ENCODE results near the gene C20orf204.

Gene C20orf204

DNA sequence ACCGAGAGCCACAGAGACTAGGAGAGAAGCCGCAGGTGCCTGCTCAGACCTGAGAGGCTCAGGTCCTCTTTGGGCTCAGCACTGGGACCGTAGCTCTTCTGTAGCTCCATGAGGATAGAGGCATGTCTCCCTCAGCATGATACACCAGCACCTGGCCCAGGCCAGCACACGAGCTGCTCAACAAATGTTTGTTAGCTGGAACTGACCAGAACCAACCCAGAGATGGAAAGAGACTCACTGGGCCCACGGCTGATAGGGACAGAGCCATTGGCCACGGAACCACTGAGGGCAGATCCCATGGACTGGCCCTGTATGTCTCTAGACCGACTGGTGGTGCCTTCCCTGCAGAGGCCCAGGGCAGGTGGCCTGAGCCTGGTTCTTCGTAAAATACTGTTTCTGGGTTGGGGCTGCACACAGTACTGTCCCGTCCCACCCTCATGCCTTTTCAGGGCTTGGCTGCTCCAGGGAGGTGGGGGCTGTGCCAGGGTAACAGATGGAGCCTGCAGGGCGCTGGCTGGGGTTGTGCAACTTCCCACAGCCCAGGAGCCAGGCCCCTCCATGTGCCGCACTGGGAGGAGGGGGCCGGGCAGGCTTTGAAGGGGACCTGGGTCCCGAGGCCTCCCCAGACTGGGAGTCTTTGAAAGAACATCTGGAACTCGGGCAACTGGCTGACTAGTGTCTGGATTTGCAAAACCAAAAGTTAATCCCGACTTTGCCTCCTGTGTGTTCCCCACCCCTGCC is 5.2 kb downstream of the C20orf204 start:
- no peak for DNase-seq

- no peak for DNase-seq
These were observed 5.7 kb downstream of the C20orf204 start for GRCh38 chr20:64041781-64042053.

DNA sequence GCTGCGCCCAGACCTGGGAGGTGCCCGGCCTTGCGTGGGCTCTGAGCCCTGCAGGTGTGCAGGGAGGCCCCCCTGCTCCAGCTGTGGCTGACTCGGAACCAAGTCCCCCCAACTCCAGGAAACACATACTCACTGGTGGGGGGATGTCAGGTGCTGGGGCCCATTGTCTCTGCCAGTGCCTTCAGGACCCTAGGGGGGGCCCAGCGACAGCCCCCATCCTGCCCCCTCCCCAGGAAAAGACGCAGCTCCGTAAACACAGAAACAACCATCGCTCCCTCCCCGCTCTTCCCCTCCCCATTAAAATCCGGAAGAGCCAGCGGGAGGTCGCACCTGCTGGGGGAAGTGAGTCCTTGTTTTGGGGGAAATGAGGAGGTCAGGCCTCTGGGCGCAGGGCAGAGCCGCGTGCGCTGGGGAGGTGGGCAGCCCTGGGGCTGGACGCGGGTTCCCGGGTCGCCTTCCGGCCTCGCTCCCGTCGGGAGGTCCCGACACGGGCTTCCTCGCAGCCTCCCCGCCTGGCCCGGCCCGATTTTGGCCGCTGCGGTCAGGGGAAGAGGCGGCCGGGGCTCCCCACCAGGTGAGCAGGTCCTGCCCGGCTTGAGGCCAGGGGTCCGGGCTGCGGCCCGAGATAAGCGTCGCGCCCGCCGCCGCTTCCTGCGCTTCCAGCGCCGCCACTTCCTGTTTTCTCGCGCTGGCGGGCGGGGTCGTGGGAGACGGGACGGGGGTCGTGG is 6.2 kb downstream of the C20orf204 start:
- no peak for DNase-seq

GRCh38 chr20:64043768-64044167 is 7.8 kb downstream of the C20orf204 start:
- DNase-seq = no peak

GRCh38 chr20:64044484-64045247 is 8.7 kb downstream of the C20orf204 start:
- DNase-seq = no peak

- no peak for DNase-seq
These were observed 9.5 kb downstream of the C20orf204 start for GRCh38 chr20:64045346-64046011.

- no peak for DNase-seq
These were observed 11.0 kb downstream of the C20orf204 start for GRCh38 chr20:64047046-64047389.

GRCh38 chr20:64047968-64048401 is 12.0 kb downstream of the C20orf204 start:
- DNase-seq = no peak

DNA sequence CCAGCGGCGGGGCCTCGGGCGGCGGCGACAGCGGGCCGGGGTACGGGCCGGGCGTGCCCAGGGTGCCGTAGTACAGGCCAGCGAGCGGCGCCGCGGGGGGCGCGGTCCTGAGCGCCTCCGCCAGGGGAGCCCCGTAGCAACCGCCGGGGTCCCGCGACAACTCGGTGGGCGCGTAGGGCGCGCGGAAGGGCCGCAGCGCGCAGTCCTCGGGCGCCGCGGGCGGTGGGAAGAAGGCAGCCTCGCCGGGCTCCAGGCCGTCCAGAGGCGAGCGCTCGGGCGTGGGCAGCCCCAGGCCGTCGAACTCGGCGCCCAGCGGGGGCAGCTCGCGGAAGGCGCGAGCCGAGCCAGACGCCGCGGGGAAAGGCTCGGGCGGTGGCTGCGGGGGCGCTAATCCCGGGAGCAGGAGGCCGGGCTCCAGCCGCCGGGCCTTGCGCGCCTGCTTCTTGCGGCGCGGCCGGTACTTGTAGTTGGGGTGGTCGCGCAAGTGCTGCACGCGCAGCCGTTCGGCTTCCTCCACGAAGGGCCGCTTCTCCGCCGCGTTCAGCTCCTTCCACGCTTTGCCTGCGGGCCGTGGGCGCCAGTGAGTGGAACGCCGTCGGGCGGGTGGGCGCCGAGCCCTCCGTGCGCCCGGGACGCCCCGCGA is 12.5 kb downstream of the C20orf204 start:
- no peak for DNase-seq

DNA sequence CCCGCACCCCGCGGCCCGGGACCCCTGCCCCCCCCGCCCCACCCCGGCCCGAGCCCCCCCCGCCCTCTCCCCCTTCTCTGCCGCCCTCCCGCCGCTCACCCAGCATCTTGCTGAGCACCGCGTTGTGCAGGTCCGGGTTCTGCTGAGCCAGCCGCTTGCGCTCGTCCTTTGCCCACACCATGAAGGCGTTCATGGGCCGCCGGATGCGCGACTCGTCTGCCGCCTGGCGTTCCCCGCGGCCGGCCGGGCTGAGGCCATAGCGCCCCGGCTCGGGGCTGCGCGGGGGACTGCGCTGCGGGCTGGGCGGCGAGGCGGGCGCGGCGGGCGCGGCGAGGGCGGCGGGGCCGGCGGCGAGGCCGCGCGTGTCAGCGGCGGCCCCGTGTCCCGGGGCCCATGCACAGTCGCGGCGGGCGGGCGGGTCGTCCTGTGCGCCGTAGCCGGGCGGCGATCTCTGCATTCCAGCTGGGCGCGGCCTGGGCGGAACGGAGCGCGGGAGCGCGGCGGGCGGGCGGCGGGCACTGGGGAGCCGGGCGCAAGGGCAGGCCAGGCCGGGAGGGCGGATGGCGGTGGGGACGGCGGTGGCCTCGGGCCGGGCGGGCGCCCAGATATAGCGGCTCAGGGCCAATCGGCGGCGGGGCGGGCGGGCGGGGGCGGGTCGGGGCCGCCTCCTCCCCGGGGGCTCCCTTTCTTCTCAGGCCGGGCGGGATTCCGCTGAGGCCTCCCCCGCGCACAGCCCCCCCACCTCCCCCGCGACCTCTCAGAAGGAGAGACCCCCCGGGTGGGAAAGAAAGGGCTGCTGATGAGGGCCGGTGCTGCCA is 13.3 kb downstream of the C20orf204 start, which contains the start of gene SOX18:
Gene SOX18 (minus strand): TSS at position 580 of the 818 bp plus-strand sequence. CDS start 123 bp downstream, at position 457.
- no peak for DNase-seq

GRCh38 chr20:64049878-64050260 is 13.9 kb downstream of the C20orf204 start:
- no peak for DNase-seq

- DNase-seq = no peak
These were observed 14.5 kb downstream of the C20orf204 start for GRCh38 chr20:64050261-64051032.

GRCh38 chr20:64051033-64051452 is 15.1 kb downstream of the C20orf204 start:
- no peak for DNase-seq

DNA sequence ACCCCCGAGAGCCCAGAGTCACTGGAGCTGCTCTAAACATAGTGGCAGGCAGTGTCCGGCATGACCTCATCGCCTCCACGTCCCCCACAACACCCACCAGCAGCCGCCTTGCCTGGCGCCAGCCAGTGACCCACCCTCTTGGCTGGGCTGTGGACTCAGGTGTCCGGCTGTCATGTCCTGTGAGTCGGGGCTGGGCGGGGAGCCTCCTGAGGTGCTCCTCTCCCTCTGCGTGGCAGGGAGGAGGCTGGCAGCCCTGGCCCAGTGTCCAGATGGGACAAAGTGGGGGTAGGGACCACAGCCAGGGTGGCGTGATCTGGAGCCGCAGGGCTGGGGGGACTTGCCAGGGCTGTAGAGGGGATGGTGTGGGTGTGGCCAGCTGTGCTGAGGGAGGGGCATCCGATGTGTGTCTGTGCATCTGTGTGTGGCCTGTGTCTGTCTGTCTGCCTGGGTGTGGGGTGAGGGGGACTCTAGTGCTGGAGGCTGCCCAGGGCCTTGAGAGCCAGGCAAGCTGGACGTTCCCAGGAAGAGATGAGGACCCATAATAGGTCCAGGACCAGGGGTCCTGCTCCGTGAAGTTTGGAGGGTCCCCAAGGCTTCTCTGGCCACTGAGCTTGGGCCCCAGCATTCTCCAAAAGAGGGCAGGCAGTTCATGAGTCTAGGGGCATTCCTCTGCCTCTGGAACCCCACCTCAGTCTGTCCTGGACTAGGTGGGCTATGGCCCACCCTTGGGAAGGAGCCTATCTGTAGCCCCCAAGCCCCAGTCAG is 15.8 kb downstream of the C20orf204 start:
- no peak for DNase-seq

- DNase-seq = no peak
These were observed 16.3 kb downstream of the C20orf204 start for GRCh38 chr20:64052326-64052722.

DNA sequence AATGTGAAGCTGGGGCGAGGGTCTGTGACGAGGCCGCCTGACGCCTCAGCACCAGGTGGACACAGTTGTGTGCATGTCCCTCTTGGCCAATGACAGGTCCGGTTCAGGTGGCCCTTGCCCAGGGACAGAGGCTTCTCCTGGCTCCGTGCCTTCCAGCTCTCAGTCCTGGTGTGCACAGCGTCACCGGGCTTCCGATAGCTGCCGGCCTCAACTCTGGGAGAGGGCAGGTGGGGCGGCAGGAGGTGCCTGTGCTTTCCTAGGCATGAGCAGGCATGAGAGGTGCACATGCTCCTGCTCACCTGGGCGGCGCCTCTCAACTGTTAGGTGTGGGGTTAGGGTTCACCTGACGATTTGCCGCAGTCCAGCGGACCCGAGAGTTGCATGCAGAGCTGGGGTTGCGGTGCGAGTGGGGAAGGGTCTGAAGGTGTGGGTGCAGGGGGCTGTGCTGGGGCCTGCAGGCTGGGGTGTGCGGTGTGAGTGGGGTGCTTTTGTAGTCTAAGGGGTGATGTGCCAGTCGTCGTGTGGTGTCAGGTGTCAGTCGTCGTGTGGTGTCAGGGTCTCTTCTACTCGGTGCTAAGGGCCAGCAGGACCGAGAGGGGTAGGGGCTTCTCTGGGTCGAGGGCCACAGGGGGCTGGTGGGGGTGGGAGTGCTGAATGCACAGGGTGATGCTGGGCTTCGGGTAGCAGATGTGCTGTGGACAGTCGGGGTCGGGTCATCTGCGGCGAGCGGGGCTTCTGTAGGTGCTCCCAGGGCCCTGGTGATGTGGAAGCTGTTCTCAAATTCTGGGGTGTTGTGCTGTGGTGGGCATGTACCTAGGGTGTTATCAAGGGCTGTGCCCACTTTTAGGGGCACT is 17.2 kb downstream of the C20orf204 start:
- DNase-seq = no peak

- DNase-seq = no peak
These were observed 18.1 kb downstream of the C20orf204 start for GRCh38 chr20:64053841-64054661.

Measured in anterior cingulate cortex (tissue), 58 donors.